Loucy (cell line): ENCODE results near the gene NKX2-2.

Experiments
- H2AFZ ChIP-seq: fragments of 200-600 bp; sonication (generic); 2 replicates; pipeline ENCODE4 v1.6.0; 2016; ENCODE audit warnings: antibody characterized with exemption, mild to moderate bottlenecking, low read length, moderate library complexity
- H3F3A ChIP-seq: fragments of 200-600 bp; 2 replicates; pipeline ENCODE4 v1.6.0; 2016; ENCODE audit warnings: antibody characterized with exemption, low read depth, mild to moderate bottlenecking
- H3K27me3 ChIP-seq: fragments of 200-600 bp; sonication (generic); 2 replicates; pipeline ENCODE4 v1.6.1; 2014; ENCODE audit warnings: low read length, mild to moderate bottlenecking; ENCODE audit not compliant: insufficient read depth, poor library complexity, severe bottlenecking
- H3K36me3 ChIP-seq: fragments of 200-600 bp; sonication (generic); 2 replicates; pipeline ENCODE4 v1.6.1; 2016; ENCODE audit warnings: low read length; ENCODE audit not compliant: insufficient read depth
- H3K4me1 ChIP-seq: fragments of 200-600 bp; sonication (generic); 2 replicates; pipeline ENCODE4 v1.5.1; 2014; ENCODE audit warnings: low read length, mild to moderate bottlenecking; ENCODE audit not compliant: insufficient read depth, poor library complexity, severe bottlenecking
- H3K4me2 ChIP-seq: fragments of 200-600 bp; sonication (generic); 2 replicates; pipeline ENCODE4 v1.6.0; 2014; ENCODE audit warnings: antibody characterized with exemption, low read length, low read depth, mild to moderate bottlenecking; ENCODE audit not compliant: poor library complexity, severe bottlenecking
- H3K4me3 ChIP-seq: fragments of 200-600 bp; sonication (generic); 2 replicates; pipeline ENCODE4 v1.5.1; 2014; ENCODE audit warnings: low read length, mild to moderate bottlenecking, mixed read lengths; ENCODE audit not compliant: poor library complexity, severe bottlenecking
- H3K79me2 ChIP-seq: fragments of 200-600 bp; sonication (generic); 2 replicates; pipeline ENCODE4 v1.6.1; 2014; ENCODE audit warnings: low read length; ENCODE audit not compliant: insufficient read depth
- H3K9ac ChIP-seq: fragments of 200-600 bp; sonication (generic); 2 replicates; pipeline ENCODE4 v1.6.0; 2014; ENCODE audit warnings: mild to moderate bottlenecking, low read depth, low read length, moderate library complexity; ENCODE audit not compliant: poor library complexity, severe bottlenecking
- H3K9me2 ChIP-seq: fragments of 200-600 bp; sonication (generic); replicated peaks from 2 replicates; pipeline ENCODE4 v1.6.1; 2016; ENCODE audit warnings: low read depth, low read length, mixed read lengths
- H3K9me3 ChIP-seq: fragments of 200-600 bp; sonication (generic); 2 replicates; pipeline ENCODE4 v1.6.1; 2014; ENCODE audit warnings: mild to moderate bottlenecking, antibody characterized with exemption, low read length, low read depth; ENCODE audit not compliant: insufficient read depth
- H4K20me1 ChIP-seq: fragments of 200-600 bp; sonication (generic); 2 replicates; pipeline ENCODE4 v1.6.0; 2014; ENCODE audit warnings: antibody characterized with exemption, low read length, mild to moderate bottlenecking; ENCODE audit not compliant: insufficient read depth, poor library complexity, severe bottlenecking
- CTCF ChIP-seq: fragments of 200-600 bp; sonication (generic); conservative IDR thresholded peaks from 2 replicates; pipeline ENCODE4 v1.5.1; 2014; ENCODE audit warnings: mild to moderate bottlenecking, antibody characterized with exemption, low read length
- EZH2phosphoT487 ChIP-seq: fragments of 200-600 bp; IDR thresholded peaks from 2 replicates; pipeline ENCODE4 v1.6.1; 2018; ENCODE audit warnings: antibody characterized with exemption, mild to moderate bottlenecking, moderate library complexity, borderline replicate concordance

The NKX2-2 gene

GRCh38 chr20:21516180-21516567 is 2.3 kb upstream of the NKX2-2 start:
- H3K9me2 ChIP-seq: no peaks in the 10 kb centered on the region
- no peaks in the 10 kb centered on the region for H3K9me3 ChIP-seq
- TF ChIP-seq CTCF (no peak), EZH2phosphoT487 (no peak)
- H3K36me3 ChIP-seq: no peaks in the 10 kb centered on the region
- no peak overlapping the region for H2AFZ ChIP-seq
- H3K4me1 ChIP-seq: no peaks in the 10 kb centered on the region
- H4K20me1 ChIP-seq: no peaks in the 10 kb centered on the region
- no peak overlapping the region for H3K9ac ChIP-seq
- H3K4me2 ChIP-seq: no peak overlapping the region
- H3K4me3 ChIP-seq: no peak overlapping the region
- H3F3A ChIP-seq: no peaks in the 10 kb centered on the region
- no peaks in the 10 kb centered on the region for H3K79me2 ChIP-seq
- H3K27me3 ChIP-seq: no peaks in the 10 kb centered on the region

GRCh38 chr20:21515300-21516179 is 1.7 kb upstream of the NKX2-2 start:
- Histone ChIP-seq H3K36me3 (no peaks in the 10 kb centered on the region), H3K4me2 (no peak overlapping the region), H3K9ac (no peak overlapping the region), H3K4me1 (no peaks in the 10 kb centered on the region), H4K20me1 (no peaks in the 10 kb centered on the region), H3K27me3 (no peaks in the 10 kb centered on the region), H3K4me3 (no peak overlapping the region), H2AFZ (no peak overlapping the region), H3K79me2 (no peaks in the 10 kb centered on the region), H3F3A (no peaks in the 10 kb centered on the region), H3K9me3 (no peaks in the 10 kb centered on the region), H3K9me2 (no peaks in the 10 kb centered on the region)
- TF ChIP-seq CTCF: no peak

- H3K9me3 ChIP-seq: no peaks in the 10 kb centered on the region
- TF ChIP-seq CTCF (no peak), EZH2phosphoT487 (no peak)
- no peaks in the 10 kb centered on the region for H3K27me3 ChIP-seq
- H3K4me3 ChIP-seq: no peak overlapping the region
- H3K4me1 ChIP-seq: no peaks in the 10 kb centered on the region
- no peaks in the 10 kb centered on the region for H3K36me3 ChIP-seq
- H2AFZ ChIP-seq: no peak overlapping the region
- no peak overlapping the region for H3K9ac ChIP-seq
- no peak overlapping the region for H3K4me2 ChIP-seq
- no peaks in the 10 kb centered on the region for H4K20me1 ChIP-seq
- no peaks in the 10 kb centered on the region for H3K79me2 ChIP-seq
- H3F3A ChIP-seq: no peaks in the 10 kb centered on the region
- H3K9me2 ChIP-seq: no peaks in the 10 kb centered on the region
Measured at GRCh38 chr20:21514553-21515251, 838 bp upstream of the NKX2-2 start.
